GM19452 (cell line): ENCODE data around the gene ERFL.

ENCODE experiments used
- ATAC-seq: cut with Tn5 transposase; IDR thresholded peaks from one replicate; pipeline ENCODE4 v1.9.1; 2021; ENCODE audit not compliant: unreplicated experiment

The ERFL gene

GRCh38 chr19:41928221-41928683 is at the start of gene ERFL:
TSS of gene ERFL (minus strand) at chr19:41928449. CDS start at chr19:41912919, 15,530 bp downstream.
- ATAC-seq, result no peak

- ATAC-seq, result no peak
Observed at GRCh38 chr19:41977916-41978315, 49.7 kb upstream of the ERFL start.

- no peak for ATAC-seq
Observed at GRCh38 chr19:41974652-41975051, 46.4 kb upstream of the ERFL start.

- ATAC-seq, result no peak
Observed at GRCh38 chr19:41971363-41971762, 43.1 kb upstream of the ERFL start.

GRCh38 chr19:41969772-41970458 is 41.7 kb upstream of the ERFL start:
- ATAC-seq, result no peak

GRCh38 chr19:41968751-41969595 is 40.7 kb upstream of the ERFL start:
- ATAC-seq, result no peak

- no peak for ATAC-seq
Observed at GRCh38 chr19:41967054-41967783, 39.0 kb upstream of the ERFL start.

- ATAC-seq, result no peak
Observed at GRCh38 chr19:41965106-41965505, 36.9 kb upstream of the ERFL start.

GRCh38 chr19:41960973-41961372 is 32.7 kb upstream of the ERFL start:
- ATAC-seq, result no peak

GRCh38 chr19:41959056-41960053 is 31.1 kb upstream of the ERFL start, which contains the start of gene RABAC1:
TSS of gene RABAC1 (minus strand) at chr19:41959321. CDS start at chr19:41959292, 29 bp downstream.
- peak; percentile 87 for ATAC-seq

- no peak for ATAC-seq
Observed at GRCh38 chr19:41958367-41959055, 30.3 kb upstream of the ERFL start.

- ATAC-seq, result no peak
Observed at GRCh38 chr19:41957838-41958366, 29.7 kb upstream of the ERFL start.

GRCh38 chr19:41957161-41957837 is 29.1 kb upstream of the ERFL start:
- ATAC-seq, result no peak

- ATAC-seq, result no peak
Observed at GRCh38 chr19:41956621-41957020, 28.4 kb upstream of the ERFL start.

- ATAC-seq, result no peak
Observed at GRCh38 chr19:41955521-41955920, 27.3 kb upstream of the ERFL start.

GRCh38 chr19:41951686-41952172 is 23.5 kb upstream of the ERFL start:
- ATAC-seq, result no peak

GRCh38 chr19:41947091-41947490 is 18.8 kb upstream of the ERFL start:
- ATAC-seq, result no peak

- peak; percentile 73 for ATAC-seq
Observed at GRCh38 chr19:41945135-41945766, 17.0 kb upstream of the ERFL start.
